GM18951 (cell line): ENCODE measurements around the gene ZNF107.
A peak's percentile ranks its signal among the peaks of the same experiment; 100 is the strongest.

Experiments
- POLR2A ChIP-seq: IDR thresholded peaks from 4 replicates; pipeline ENCODE4 v1.6.1; 2011; ENCODE audit warnings: mild to moderate bottlenecking; ENCODE audit not compliant: insufficient read length, insufficient read depth; ENCODE audit errors: extremely low read depth
- in situ Hi-C: fragments of 300-500 bp; cut with MboI; formaldehyde crosslinking; loops from one replicate; pipeline ENCODE4 v1.12.0; 2022; ENCODE audit warnings: low sequenced_read_pairs, mixed read lengths, inconsistent platforms; ENCODE audit not compliant: unreplicated experiment

ZNF107 gene

DNA sequence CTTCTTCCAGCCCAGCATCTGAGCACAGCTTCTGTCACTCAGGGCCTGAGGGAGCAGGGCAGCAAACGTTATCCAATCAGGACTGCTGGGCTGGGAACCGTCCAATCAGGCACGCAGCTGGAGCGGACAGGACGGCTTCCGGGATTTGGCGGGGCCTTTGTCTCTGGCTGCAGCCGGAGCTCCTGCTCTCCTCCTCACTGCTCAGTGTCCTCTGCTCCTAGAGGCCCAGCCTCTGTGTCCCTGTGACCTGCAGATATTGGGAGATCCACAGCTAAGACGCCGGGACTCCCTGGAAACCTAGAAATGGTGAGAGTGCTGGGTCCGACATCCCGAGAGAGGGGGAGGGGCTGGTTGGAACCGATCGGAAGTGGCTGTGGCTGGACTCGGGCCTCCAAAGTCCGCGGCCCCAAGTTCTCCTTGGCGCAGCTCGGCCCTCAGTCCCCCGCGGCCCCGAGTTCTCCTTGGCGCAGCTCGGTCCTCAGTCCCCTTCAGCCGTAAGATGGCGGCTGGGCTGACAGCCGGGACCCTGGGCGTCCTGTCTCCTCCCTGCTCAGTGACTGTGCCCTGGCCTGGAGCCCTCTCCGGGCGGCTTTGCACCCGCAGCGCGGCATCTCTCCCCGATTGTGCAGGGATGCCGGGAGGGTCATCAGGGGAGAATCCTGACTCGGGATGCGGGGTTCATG, at the start of gene ZNF107:
Gene ZNF107 (plus strand): TSS at position 154 of the 683 bp plus-strand sequence. CDS start 150 bp downstream, at position 304.
- TF ChIP-seq POLR2A: peak; percentile 75
- in situ Hi-C loops: no loop called here

DNA sequence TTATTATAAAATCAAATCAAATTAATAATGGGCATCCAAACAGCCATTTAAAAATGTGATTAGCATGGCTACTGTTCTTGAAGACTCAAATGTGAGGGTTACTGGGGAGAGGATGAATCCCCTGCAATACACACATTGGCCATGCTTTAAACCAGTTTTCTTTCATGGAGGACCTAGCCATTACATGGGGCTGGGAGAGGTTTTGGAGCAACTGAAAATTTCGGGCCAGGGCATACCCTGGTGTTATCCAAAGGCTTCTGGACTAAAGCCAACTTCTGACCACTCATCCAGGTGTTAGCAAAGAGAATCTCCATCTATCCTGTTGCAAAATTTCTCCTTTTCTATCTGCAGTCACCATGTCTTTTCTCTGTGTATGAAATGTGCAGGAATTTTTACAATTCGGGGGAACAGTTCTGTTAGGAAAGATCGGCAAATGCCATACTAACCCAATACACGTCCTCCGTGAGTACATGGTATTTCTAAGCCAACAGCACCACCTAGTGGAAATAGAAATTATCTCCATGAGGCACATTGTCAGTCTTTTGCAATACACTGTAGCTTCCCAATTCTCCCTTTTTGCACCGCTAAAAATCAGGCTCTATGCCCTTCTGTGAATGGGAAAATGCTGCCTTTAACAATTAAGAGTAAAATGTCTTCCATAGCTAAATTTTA, 47.0 kb upstream of the ZNF107 start:
- in situ Hi-C loops: no loop called here
- no peak for TF ChIP-seq POLR2A

DNA sequence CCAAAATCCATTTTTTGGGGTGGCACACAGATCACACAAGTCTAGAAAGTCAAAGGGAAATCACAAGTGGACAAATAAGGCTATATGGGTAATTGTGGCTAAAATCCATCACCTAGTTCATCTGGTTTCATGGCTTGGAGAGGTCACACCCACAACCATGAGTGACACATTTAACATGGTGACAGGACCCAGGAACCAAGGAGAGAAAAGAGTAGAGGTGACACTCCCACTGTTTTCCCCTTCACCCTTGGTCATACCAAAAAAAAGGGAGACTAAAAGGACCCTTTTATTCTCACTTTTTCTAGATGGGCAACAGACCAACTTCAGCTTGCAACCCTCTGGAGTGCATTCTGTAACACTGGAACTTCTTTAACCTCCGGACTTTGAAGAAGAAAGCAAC, 46.2 kb upstream of the ZNF107 start:
- TF ChIP-seq POLR2A: no peak
- in situ Hi-C loops: no loop called here

DNA sequence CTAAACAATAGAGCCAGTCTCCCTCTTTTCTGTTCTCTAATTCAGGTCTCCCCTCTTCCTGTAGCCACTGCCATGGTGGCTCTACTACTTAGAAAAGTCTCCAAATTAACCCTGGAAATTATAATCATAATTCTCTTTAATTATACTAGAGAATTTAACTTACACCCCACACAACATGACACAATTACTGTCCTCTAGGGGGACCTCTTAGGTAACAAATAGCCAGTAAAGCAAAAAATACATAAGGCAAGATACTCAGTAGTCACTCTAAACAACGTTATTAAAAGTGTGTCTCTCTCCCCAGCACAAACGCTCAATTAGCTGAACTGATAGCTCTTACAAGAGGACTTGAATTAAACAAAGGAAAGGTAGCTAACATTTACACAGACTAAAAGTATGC, 44.3 kb upstream of the ZNF107 start:
- no peak for TF ChIP-seq POLR2A
- in situ Hi-C loops: no loop called here

DNA sequence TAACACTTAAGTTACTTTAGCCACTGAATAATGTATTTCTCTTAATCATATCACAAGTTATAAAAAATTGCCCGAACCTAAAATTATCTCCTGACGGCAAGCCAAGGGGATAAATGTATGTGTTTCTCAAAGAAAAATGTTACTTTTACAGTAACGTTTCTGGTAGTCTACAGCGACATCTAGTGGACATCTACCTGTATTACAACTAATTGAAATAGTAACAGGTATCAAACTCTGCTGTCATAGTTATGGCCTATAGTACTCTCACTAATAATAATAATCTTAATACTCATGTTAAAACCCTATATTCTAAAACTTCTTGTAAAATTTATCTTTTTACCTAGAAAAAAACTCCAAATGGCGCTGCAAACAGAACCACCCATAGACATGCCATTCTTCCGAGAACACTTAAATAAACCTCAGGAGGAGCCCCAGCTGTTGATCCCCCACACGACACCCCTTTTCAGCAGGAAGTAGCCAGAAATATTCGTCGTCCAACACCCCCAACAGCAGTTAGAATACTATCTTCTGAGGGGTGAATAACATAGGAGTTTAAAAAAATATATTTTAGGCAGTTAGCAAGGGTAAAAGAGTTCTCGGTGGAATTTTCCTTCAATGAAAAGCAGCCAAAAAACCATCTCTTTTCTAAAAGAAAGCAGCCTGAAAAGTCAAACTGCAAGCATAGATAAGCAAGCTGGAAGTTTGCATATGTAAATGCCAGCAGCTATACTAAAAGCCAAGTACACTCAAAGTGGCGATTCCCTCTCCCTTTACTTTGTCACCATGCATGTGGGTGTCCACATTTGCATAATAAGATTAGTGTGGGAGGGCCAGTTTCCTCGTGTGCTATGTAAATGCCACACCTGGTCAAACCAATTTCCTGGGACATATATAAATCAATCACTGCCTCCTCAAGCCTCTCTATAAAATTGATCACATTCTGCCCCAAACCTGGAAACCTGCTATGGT, 40.5 kb upstream of the ZNF107 start:
- in situ Hi-C loops: no loop called here
- no peak for TF ChIP-seq POLR2A

DNA sequence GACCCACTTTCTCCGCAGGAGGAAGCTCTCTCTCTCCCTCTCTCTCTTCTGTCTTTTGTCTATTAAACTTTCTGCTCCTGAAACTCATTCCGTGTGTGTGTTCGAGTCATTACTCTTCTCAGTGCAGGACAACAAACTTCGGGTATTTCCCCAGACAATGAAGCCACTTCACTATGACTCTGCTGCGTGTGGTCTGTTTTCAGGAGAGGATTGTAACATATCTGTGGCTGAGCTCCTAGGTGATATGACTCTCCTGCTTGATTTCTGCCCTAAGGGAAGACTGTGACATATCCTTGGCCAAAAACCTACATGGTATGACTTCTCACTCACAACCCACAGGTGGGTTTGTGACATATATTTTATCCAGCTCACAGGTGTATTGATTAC, 39.9 kb upstream of the ZNF107 start:
- in situ Hi-C loops: no loop called here
- no peak for TF ChIP-seq POLR2A

DNA sequence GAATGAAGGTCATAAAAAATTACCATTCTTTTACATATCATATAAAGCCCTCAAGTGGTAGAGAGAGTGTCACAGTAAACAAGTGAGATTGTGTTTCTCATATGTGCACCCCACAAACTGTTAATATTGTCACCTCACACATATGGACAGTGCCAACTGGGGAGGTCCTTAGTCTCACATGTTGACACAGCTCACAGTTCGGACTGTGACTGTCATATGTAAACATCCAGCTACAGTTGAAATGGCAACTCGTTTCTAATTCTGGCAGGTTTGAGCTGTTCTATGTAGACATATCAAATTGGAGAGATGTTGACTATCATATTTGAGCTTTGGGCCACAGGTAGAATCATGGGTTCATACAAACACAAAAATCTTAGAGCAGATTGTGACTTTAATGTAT, 39.4 kb upstream of the ZNF107 start:
- in situ Hi-C loops: no loop called here
- TF ChIP-seq POLR2A: no peak

DNA sequence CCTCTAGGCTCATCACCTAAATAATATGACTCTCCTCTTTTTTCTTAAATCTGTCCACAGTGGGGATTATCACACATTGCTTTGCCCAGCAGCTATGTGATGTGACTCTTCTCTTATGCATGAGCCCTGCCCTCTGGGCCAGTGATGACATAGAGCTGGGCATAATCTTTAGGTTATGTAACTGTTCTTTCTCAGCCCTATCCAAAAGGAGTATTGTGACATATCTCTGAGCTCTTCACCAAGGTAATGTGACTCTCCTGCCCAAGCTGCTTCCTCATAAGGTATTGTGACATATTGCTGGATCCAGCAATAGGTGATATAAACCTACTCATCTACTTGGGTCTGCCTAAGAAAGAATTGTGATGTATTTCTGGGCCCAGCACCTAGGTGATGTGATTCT, 37.7 kb upstream of the ZNF107 start:
- TF ChIP-seq POLR2A: no peak

DNA sequence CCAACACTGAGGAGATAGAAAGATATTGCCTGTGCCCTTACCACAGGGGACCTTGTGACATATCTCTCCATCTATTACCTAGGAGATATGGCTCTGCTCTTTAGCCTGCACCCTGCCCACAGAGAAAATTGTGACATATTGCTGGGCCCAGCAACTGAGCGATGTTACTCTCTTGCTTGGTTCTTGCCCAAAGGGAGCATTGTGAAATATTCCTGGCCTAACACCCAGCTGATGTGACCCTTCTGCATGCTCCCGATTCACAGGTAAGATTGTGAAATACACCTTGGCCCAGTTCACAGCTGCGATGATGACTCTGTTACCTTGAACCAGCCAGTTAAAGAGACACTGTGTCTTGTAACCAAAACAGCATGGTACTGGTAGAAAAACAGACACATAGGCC, 37.2 kb upstream of the ZNF107 start:
- in situ Hi-C loops: no loop called here
- TF ChIP-seq POLR2A: no peak

More for the DNA sequence above, 37.7 kb upstream of the ZNF107 start:
- in situ Hi-C loops: no loop called here

DNA sequence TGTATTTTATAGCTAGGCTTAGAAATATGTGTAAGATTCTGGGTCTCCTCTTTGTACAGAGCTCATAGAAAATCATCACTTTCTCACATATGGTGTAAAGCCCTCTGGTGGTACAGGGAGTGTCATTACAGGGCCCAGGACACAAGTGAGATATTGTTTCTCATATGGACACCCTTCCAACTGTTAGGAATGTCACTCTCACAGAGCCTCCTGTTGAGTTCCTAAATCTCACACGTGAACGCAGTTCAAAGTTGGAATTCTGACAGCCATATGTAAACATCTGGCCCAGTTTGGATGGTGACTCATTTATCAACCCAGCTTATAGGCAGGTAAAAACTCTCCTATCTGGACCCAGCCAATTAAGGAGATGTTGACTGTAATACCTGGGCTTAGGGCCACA, 35.4 kb upstream of the ZNF107 start:
- in situ Hi-C loops: no loop called here
- TF ChIP-seq POLR2A: no peak

DNA sequence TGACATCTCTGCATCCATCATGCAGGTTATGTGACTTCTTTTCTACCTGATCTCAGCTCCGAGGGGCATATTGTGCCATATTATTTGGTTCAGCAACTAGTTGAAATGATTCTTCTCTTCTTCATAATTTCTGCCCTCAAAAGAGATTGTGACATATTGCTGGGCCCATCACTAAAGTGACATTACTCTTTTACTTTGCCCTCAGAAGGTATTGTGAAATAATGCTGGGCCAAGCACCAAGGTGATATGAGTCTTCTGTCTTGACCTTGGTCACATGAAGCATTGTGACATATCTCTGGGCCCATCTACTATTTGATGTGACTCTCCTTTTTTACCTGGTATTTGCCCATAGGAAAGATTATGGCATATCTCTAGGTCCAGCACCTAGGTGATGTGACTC, 33.9 kb upstream of the ZNF107 start:
- in situ Hi-C loops: no loop called here
- TF ChIP-seq POLR2A: no peak

DNA sequence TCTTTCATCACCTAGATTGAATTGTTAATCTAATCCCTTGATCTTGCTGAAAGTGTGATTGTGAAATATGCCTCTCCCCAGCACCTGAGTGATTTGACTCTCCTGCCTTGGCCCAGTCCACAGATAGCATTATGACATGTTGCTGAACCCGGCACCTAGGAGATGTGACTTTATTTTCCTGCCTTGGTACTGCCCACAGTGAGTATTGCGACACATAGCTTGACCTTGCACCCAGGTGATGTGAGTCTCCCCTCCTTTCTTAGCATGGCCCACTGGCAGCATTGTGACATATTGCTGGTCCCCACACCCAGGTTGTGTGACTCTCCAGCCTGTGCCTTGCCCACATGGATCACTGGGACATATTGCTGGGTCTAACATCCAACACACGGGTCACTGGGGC, 32.5 kb upstream of the ZNF107 start:
- in situ Hi-C loops: no loop called here
- no peak for TF ChIP-seq POLR2A

DNA sequence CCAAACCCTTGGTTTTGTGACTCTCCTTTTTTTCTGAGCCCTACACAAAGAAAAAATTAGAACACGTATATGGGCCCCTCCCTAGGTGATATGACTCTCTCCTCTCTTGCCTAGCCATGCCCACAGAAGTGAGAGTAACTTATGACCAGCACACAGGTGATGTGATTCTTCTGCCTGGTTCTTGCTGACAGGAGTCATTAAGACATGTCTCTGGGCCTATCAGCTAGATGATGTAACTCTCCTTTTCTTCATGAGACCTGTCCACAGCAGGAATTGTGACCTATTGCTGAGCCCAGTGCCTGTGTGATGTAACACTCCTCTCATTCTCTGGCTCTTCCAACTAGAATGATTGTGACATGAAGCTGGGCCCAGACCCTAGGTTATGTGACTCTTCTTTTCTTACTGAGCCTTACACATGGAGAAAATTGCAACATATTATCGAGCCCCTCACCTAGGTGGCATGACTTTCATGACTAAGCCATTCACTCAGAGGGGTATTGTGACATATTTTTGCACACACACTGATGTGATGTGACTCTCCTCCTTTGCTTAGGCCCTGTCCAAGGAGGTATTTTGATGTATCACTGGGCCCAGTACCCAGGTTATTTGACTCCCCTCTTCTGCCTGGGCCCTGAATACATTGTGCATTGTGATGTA, 31.4 kb upstream of the ZNF107 start:
- in situ Hi-C loops: no loop called here
- TF ChIP-seq POLR2A: no peak
